ENCODE results near the gene ANKRD13A. TPM values are rescaled to one million over a fixed set of nuclear protein-coding genes. Genes with fewer than 3 reads are reported as not detected.

Gene ANKRD13A
- total and polyA plus RNA-seq, 9 donors, result 18.3 to 53.4 (median 35.2) TPM

DNA sequence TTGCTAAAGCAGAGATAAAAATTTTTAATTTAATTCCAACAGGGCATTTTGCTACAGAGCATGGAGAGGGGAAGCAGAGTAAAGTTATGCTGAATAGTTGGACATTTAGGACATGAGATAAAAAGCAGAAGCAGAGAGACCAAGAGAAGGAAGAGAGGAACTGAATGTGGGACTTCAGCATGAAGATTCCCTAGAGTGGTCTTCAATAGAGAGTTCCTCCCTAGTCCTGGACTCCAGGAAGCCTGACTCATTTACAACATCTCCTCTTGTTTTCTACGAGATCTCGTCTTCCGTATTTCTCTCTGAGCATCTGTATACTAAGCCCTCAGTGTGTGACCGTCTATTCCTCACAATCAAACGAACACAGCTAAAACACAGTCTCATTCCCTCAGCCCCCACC is 89.7 kb downstream of the ANKRD13A start:
- Histone ChIP-seq H3K9me3 (no peaks in the 10 kb centered on the region), H3K4me1 (ENCODE audit: insufficient read depth) (no peaks in the 10 kb centered on the region), H3K36me3 (no peaks in the 10 kb centered on the region), H3K27ac (no peak overlapping the region), H3K4me3 (no peak overlapping the region), H3K27me3 (no peaks in the 10 kb centered on the region)
- 78 to 86% (median 86%) methylated on average over 5 of the region's 5 CpGs for WGBS, 3 donors
- intact Hi-C loops (cut with DNase I), result no loop called here
- DNase-seq, result no peak
- TF ChIP-seq EP300 (IDR thresholded peaks at IDR 0.05) (no peak), POLR2A (IDR thresholded peaks at IDR 0.05) (no peak)
- TF ChIP-seq, protein P1, sequence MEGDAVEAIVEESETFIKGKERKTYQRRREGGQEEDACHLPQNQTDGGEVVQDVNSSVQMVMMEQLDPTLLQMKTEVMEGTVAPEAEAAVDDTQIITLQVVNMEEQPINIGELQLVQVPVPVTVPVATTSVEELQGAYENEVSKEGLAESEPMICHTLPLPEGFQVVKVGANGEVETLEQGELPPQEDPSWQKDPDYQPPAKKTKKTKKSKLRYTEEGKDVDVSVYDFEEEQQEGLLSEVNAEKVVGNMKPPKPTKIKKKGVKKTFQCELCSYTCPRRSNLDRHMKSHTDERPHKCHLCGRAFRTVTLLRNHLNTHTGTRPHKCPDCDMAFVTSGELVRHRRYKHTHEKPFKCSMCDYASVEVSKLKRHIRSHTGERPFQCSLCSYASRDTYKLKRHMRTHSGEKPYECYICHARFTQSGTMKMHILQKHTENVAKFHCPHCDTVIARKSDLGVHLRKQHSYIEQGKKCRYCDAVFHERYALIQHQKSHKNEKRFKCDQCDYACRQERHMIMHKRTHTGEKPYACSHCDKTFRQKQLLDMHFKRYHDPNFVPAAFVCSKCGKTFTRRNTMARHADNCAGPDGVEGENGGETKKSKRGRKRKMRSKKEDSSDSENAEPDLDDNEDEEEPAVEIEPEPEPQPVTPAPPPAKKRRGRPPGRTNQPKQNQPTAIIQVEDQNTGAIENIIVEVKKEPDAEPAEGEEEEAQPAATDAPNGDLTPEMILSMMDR (IDR thresholded peaks at IDR 0.05), result no peak

Small RNA genes lying within 50 kb of the gene (small RNA-seq; reads per million reads assigned to genes)
- not detected for gene AC007546.2

Other genes with a start within 250 kb of the ANKRD13A start
- gene TRPV4, start 166.0 kb upstream of the ANKRD13A start, total RNA-seq, result 1 to 10 TPM in 1 of 7 donors, under 1 TPM in 5, not detected in 1; 0.12 to 2.4 (median 0.35) TPM
- under 1 TPM; 0.53 to 0.95 TPM for gene TRPV4, start 166.0 kb upstream of the ANKRD13A start, polyA plus RNA-seq
- 10 to 100 TPM; 15.5 to 36.7 (median 26.3) TPM for gene GLTP, start 118.9 kb upstream of the ANKRD13A start, total RNA-seq
- 10 to 100 TPM; 17.2 to 37.2 TPM for gene GLTP, start 118.9 kb upstream of the ANKRD13A start, polyA plus RNA-seq
- 10 to 100 TPM; 14.8 to 21.6 (median 19.9) TPM for gene TCHP, start 99.2 kb upstream of the ANKRD13A start, total RNA-seq
- 10 to 100 TPM; 11.2 to 15.2 TPM for gene TCHP, start 99.2 kb upstream of the ANKRD13A start, polyA plus RNA-seq
- 10 to 100 TPM; 26.4 to 58.8 (median 43.7) TPM for gene GIT2, start 3.1 kb upstream of the ANKRD13A start, total RNA-seq
- 10 to 100 TPM; 17.4 to 54.1 TPM for gene GIT2, start 3.1 kb upstream of the ANKRD13A start, polyA plus RNA-seq
- 10 to 100 TPM; 11.6 to 24.9 (median 15.3) TPM for gene C12orf76, start 49.1 kb downstream of the ANKRD13A start, total RNA-seq
- 10 to 100 TPM; 17.8 to 20.5 TPM for gene C12orf76, start 49.1 kb downstream of the ANKRD13A start, polyA plus RNA-seq
- gene IFT81, start 124.9 kb downstream of the ANKRD13A start, total RNA-seq, result 10 to 100 TPM; 15.5 to 22.3 (median 18.4) TPM
- 10 to 100 TPM; 10.4 to 12.1 TPM for gene IFT81, start 124.9 kb downstream of the ANKRD13A start, polyA plus RNA-seq

Measured in ovary (tissue), 9 donors.